Activated CD8-positive, alpha-beta memory T cell treated with anti-CD3 and anti-CD28 coated beads, Interleukin-2, amount 10 ng/mL, durations not matched to agents 7 days and 5 days (primary cell): ENCODE results near the gene WDR45B. TPM values are rescaled to one million over a fixed set of nuclear protein-coding genes. Genes with fewer than 3 reads are reported as not detected.
"Not testable (repeated sequence)": the region's sequence is repeated elsewhere in the genome, so short reads cannot be mapped to it uniquely, and the experiment has no call there.

Experiments used
- ATAC-seq: fragments of 150-1000 bp; cut with Tn5 transposase; one replicate; pipeline ENCODE4 v1.10.0; 2021; ENCODE audit warnings: moderate library complexity
- CTCF ChIA-PET: fragments of 350-600 bp; sonication (Branson Sonifier 250); formaldehyde crosslinking; loops from one replicate; lab custom pipeline; 2021; ENCODE audit warnings: antibody characterized with exemption; lab: Charles Lee
- DNase-seq: peaks from one replicate; pipeline ENCODE4 v3.0.0-alpha.2; 2020
- H3K27ac Mint-ChIP-seq: one replicate; pipeline ENCODE4 v1.8.0; 2021; ENCODE audit warnings: mild to moderate bottlenecking, mixed read lengths
- H3K27me3 Mint-ChIP-seq: one replicate; pipeline ENCODE4 v1.8.0; 2021; ENCODE audit warnings: mixed read lengths
- H3K36me3 Mint-ChIP-seq: one replicate; pipeline ENCODE4 v1.8.0; 2021; ENCODE audit warnings: mild to moderate bottlenecking, mixed read lengths
- H3K4me1 Mint-ChIP-seq: one replicate; pipeline ENCODE4 v1.8.0; 2021; ENCODE audit warnings: mixed read lengths
- H3K4me3 Mint-ChIP-seq: one replicate; pipeline ENCODE4 v1.8.0; 2021; ENCODE audit warnings: mild to moderate bottlenecking, moderate library complexity, mixed read lengths
- H3K9me3 Mint-ChIP-seq: one replicate; pipeline ENCODE4 v1.8.0; 2022; ENCODE audit warnings: low read depth, mixed read lengths
- total RNA-seq, 2 experiments: library from RNA; stranded (reverse); gene quantifications; one replicate each; pipeline ENCODE4 v1.2.3, GENCODE V29; 2021

Gene WDR45B
- total RNA-seq, 2 experiments from 2014 or later: 37.0 to 41.4 TPM

GRCh38 chr17:82583720-82584234 is 64.5 kb downstream of the WDR45B start:
- Mint-ChIP-seq H3K4me1 (peaks cover 27% of the 10 kb centered on the region), H3K27ac (peak overlapping the region; percentile 63), H3K36me3 (peaks cover 31% of the 10 kb centered on the region), H3K9me3 (no peaks in the 10 kb centered on the region), H3K27me3 (no peaks in the 10 kb centered on the region), H3K4me3 (peak overlapping the region; percentile 55)
- CTCF ChIA-PET: no interaction called here
- ATAC-seq (peak; percentile 73), DNase-seq (peak; percentile 56)

GRCh38 chr17:82582709-82583108 is 65.5 kb downstream of the WDR45B start:
- Mint-ChIP-seq H3K9me3 (no peaks in the 10 kb centered on the region), H3K27ac (no peak overlapping the region), H3K4me1 (peaks cover 27% of the 10 kb centered on the region), H3K4me3 (no peak overlapping the region), H3K27me3 (no peaks in the 10 kb centered on the region), H3K36me3 (peaks cover 30% of the 10 kb centered on the region)
- no peak for ATAC-seq
- DNase-seq: no peak
- CTCF ChIA-PET: no interaction called here

GRCh38 chr17:82582213-82582612 is 66.0 kb downstream of the WDR45B start:
- Mint-ChIP-seq H3K4me3 (no peak overlapping the region), H3K27me3 (no peaks in the 10 kb centered on the region), H3K4me1 (peaks cover 26% of the 10 kb centered on the region), H3K9me3 (no peaks in the 10 kb centered on the region), H3K36me3 (peaks cover 28% of the 10 kb centered on the region), H3K27ac (no peak overlapping the region)
- DNase-seq: no peak
- CTCF ChIA-PET: no interaction called here
- ATAC-seq: no peak

GRCh38 chr17:82579969-82580368 is 68.3 kb downstream of the WDR45B start:
- CTCF ChIA-PET, H3K27ac Mint-ChIP-seq, H3K4me3 Mint-ChIP-seq, H3K27me3 Mint-ChIP-seq, DNase-seq, ATAC-seq, H3K9me3 Mint-ChIP-seq: not testable (repeated sequence)
- peaks cover 23% of the 10 kb centered on the region for H3K36me3 Mint-ChIP-seq
- peaks cover 18% of the 10 kb centered on the region for H3K4me1 Mint-ChIP-seq

- Mint-ChIP-seq H3K9me3 (no peaks in the 10 kb centered on the region), H3K4me1 (no peaks in the 10 kb centered on the region), H3K36me3 (peaks cover 19% of the 10 kb centered on the region), H3K4me3 (no peak overlapping the region), H3K27ac (no peak overlapping the region), H3K27me3 (no peaks in the 10 kb centered on the region)
- no peak for ATAC-seq
- CTCF ChIA-PET: interaction anchor here (1.4 kb wide), 1 partner anchor 14 kb away, joined by 3 read pairs; no protein-coding TSS in a partner anchor
- DNase-seq: no peak
Measured at GRCh38 chr17:82577300-82577699, 70.9 kb downstream of the WDR45B start.

- H3K4me3 Mint-ChIP-seq, CTCF ChIA-PET, H3K27ac Mint-ChIP-seq, H3K27me3 Mint-ChIP-seq, H3K4me1 Mint-ChIP-seq, DNase-seq, ATAC-seq, H3K9me3 Mint-ChIP-seq: not testable (repeated sequence)
- H3K36me3 Mint-ChIP-seq: peaks cover 25% of the 10 kb centered on the region
Measured at GRCh38 chr17:82575581-82576221, 72.5 kb downstream of the WDR45B start.

GRCh38 chr17:82574041-82574440 is 74.2 kb downstream of the WDR45B start:
- CTCF ChIA-PET: interaction anchor here (1.3 kb wide), 1 partner anchor 20 kb away, joined by 6 read pairs; no protein-coding TSS in a partner anchor
- Mint-ChIP-seq H3K27ac (no peak overlapping the region), H3K9me3 (no peaks in the 10 kb centered on the region), H3K4me3 (no peak overlapping the region), H3K36me3 (peaks cover 27% of the 10 kb centered on the region), H3K27me3 (no peaks in the 10 kb centered on the region), H3K4me1 (no peaks in the 10 kb centered on the region)
- ATAC-seq: no peak
- DNase-seq: no peak

GRCh38 chr17:82571855-82572254 is 76.4 kb downstream of the WDR45B start:
- Mint-ChIP-seq H3K27ac (no peak overlapping the region), H3K27me3 (no peaks in the 10 kb centered on the region), H3K36me3 (peaks cover 26% of the 10 kb centered on the region)

GRCh38 chr17:82570277-82570676 is 78.0 kb downstream of the WDR45B start:
- H3K27me3 Mint-ChIP-seq: no peaks in the 10 kb centered on the region
- DNase-seq (no peak), ATAC-seq (no peak)
- H3K9me3 Mint-ChIP-seq: no peaks in the 10 kb centered on the region
- peaks cover 21% of the 10 kb centered on the region for H3K36me3 Mint-ChIP-seq
- no peak overlapping the region for H3K4me3 Mint-ChIP-seq
- H3K4me1 Mint-ChIP-seq: no peaks in the 10 kb centered on the region
- CTCF ChIA-PET: no interaction called here
- no peak overlapping the region for H3K27ac Mint-ChIP-seq

More at GRCh38 chr17:82571855-82572254, 76.4 kb downstream of the WDR45B start:
- DNase-seq: no peak
- no peak overlapping the region for H3K4me3 Mint-ChIP-seq
- H3K9me3 Mint-ChIP-seq: no peaks in the 10 kb centered on the region
- ATAC-seq: no peak
- no peaks in the 10 kb centered on the region for H3K4me1 Mint-ChIP-seq
- CTCF ChIA-PET: no interaction called here

GRCh38 chr17:82569621-82570020 is 78.6 kb downstream of the WDR45B start:
- Mint-ChIP-seq H3K4me1 (no peaks in the 10 kb centered on the region), H3K27me3 (no peaks in the 10 kb centered on the region), H3K4me3 (no peak overlapping the region), H3K36me3 (peaks cover 21% of the 10 kb centered on the region), H3K27ac (no peak overlapping the region), H3K9me3 (no peaks in the 10 kb centered on the region)
- CTCF ChIA-PET: no interaction called here
- no peak for DNase-seq
- ATAC-seq: no peak

- no peaks in the 10 kb centered on the region for H3K27me3 Mint-ChIP-seq
- H3K4me3 Mint-ChIP-seq: no peak overlapping the region
- ATAC-seq: no peak
Measured at GRCh38 chr17:82568997-82569393, 79.2 kb downstream of the WDR45B start.

GRCh38 chr17:82567286-82567685 is 81.0 kb downstream of the WDR45B start:
- Mint-ChIP-seq H3K36me3 (peaks cover 15% of the 10 kb centered on the region), H3K4me3 (no peak overlapping the region), H3K4me1 (no peaks in the 10 kb centered on the region), H3K9me3 (no peaks in the 10 kb centered on the region), H3K27ac (no peak overlapping the region), H3K27me3 (no peaks in the 10 kb centered on the region)
- CTCF ChIA-PET: interaction anchor here (0.6 kb wide), 1 partner anchor 68 kb away, joined by 3 read pairs; no protein-coding TSS in a partner anchor
- ATAC-seq: no peak
- no peak for DNase-seq

More at GRCh38 chr17:82568997-82569393, 79.2 kb downstream of the WDR45B start:
- no peak for DNase-seq
- Mint-ChIP-seq H3K4me1 (no peaks in the 10 kb centered on the region), H3K36me3 (peaks cover 21% of the 10 kb centered on the region), H3K9me3 (no peaks in the 10 kb centered on the region), H3K27ac (no peak overlapping the region)
- CTCF ChIA-PET: no interaction called here

- Mint-ChIP-seq H3K36me3 (peaks cover 9% of the 10 kb centered on the region), H3K27me3 (no peaks in the 10 kb centered on the region), H3K4me3 (no peak overlapping the region), H3K4me1 (peaks cover under 1% of the 10 kb centered on the region), H3K27ac (no peak overlapping the region), H3K9me3 (no peaks in the 10 kb centered on the region)
- no peak for DNase-seq
- no peak for ATAC-seq
- CTCF ChIA-PET: no interaction called here
Measured at GRCh38 chr17:82566129-82566960, 81.9 kb downstream of the WDR45B start.
